Keratinocyte (primary cell): ENCODE measurements around the gene JADE2. TPM values are rescaled to one million over a fixed set of nuclear protein-coding genes. Genes with fewer than 3 reads are reported as not detected.

Experiments
- DNase-seq: peaks from one replicate; pipeline ENCODE4 v3.0.0-alpha.2; 2011; ENCODE audit warnings: low read depth, missing footprints, low spot score
- FAIRE-seq: peaks from 2 replicates; lab custom pipeline; 2011; peaks lifted over from hg19 to GRCh38; lab: Jason Lieb, UNC
- H2AFZ ChIP-seq: 2 replicates; pipeline ENCODE4 v1.6.0; 2012; ENCODE audit warnings: low read length, control low read depth, inconsistent platforms; ENCODE audit not compliant: control insufficient read depth
- H3K27ac ChIP-seq: 2 replicates; pipeline ENCODE4 v1.5.1; 2011; ENCODE audit warnings: low read length; ENCODE audit not compliant: control insufficient read depth, insufficient read depth
- H3K27me3 ChIP-seq: 3 replicates; pipeline ENCODE4 v1.6.0; 2011; ENCODE audit warnings: low read length; ENCODE audit not compliant: control insufficient read depth, insufficient read depth; ENCODE audit errors: extremely low read depth
- H3K36me3 ChIP-seq, 2 experiments: 2 replicates in 1 of 2; 3 replicates in 1 of 2; pipeline ENCODE4 v1.5.1; 2011; ENCODE audit warnings: low read length in 2 of 2, mild to moderate bottlenecking in 1 of 2; ENCODE audit not compliant: control insufficient read depth in 2 of 2, insufficient read depth in 2 of 2; ENCODE audit errors: extremely low read depth in 1 of 2
- H3K4me1 ChIP-seq: 3 replicates; pipeline ENCODE4 v1.5.1; 2011; ENCODE audit warnings: low read length; ENCODE audit not compliant: control insufficient read depth, insufficient read depth; ENCODE audit errors: extremely low read depth
- H3K4me2 ChIP-seq: 3 replicates; pipeline ENCODE4 v1.6.0; 2011; ENCODE audit warnings: low read depth, low read length; ENCODE audit not compliant: control insufficient read depth, insufficient read depth; ENCODE audit errors: extremely low read depth
- H3K4me3 ChIP-seq, 3 experiments: fragments of 200-600 bp in 1 of 3; sonication (generic) in 1 of 3; 2 replicates in 2 of 3; 3 replicates in 1 of 3; pipeline ENCODE4 v1.5.1; 2011 to 2016; ENCODE audit warnings: low read length in 3 of 3, mild to moderate bottlenecking in 3 of 3, control low read depth in 2 of 3, inconsistent platforms in 1 of 3, low read depth in 1 of 3, mixed read lengths in 1 of 3, mixed run types in 1 of 3, moderate library complexity in 1 of 3; ENCODE audit not compliant: control insufficient read depth in 2 of 3, insufficient read depth in 2 of 3; ENCODE audit errors: extremely low read depth in 1 of 3
- H3K79me2 ChIP-seq: 2 replicates; pipeline ENCODE4 v1.6.0; 2012; ENCODE audit warnings: low read length; ENCODE audit not compliant: control insufficient read depth, insufficient read depth
- H3K9ac ChIP-seq: 3 replicates; pipeline ENCODE4 v1.6.0; 2011; ENCODE audit warnings: low read length; ENCODE audit not compliant: control insufficient read depth, insufficient read depth; ENCODE audit errors: extremely low read depth
- H3K9me1 ChIP-seq: 3 replicates; pipeline ENCODE4 v1.6.0; 2011; ENCODE audit warnings: low read length; ENCODE audit not compliant: control insufficient read depth, insufficient read depth; ENCODE audit errors: extremely low read depth
- H3K9me3 ChIP-seq: 2 replicates; pipeline ENCODE4 v1.5.1; 2012; ENCODE audit warnings: low read depth, low read length; ENCODE audit not compliant: control insufficient read depth
- H4K20me1 ChIP-seq: 3 replicates; pipeline ENCODE4 v1.6.0; 2011; ENCODE audit warnings: low read length; ENCODE audit not compliant: control insufficient read depth, insufficient read depth; ENCODE audit errors: extremely low read depth
- CTCF ChIP-seq, 3 experiments: IDR thresholded peaks in 1 of 3; conservative IDR thresholded peaks in 1 of 3; optimal IDR thresholded peaks in 1 of 3; 2 replicates in 2 of 3; 3 replicates in 1 of 3; pipeline versions ENCODE3 to v1.5.1; 2011; ENCODE audit warnings: low read length in 3 of 3, mild to moderate bottlenecking in 3 of 3, moderate library complexity in 2 of 3, control low read depth in 1 of 3, inconsistent platforms in 1 of 3; ENCODE audit not compliant: insufficient read depth in 2 of 3; ENCODE audit errors: extremely low read depth in 1 of 3
- EZH2 ChIP-seq: IDR thresholded peaks from one replicate; pipeline ENCODE4 v1.6.1; 2012; ENCODE audit warnings: inconsistent platforms, mild to moderate bottlenecking, low read length, moderate library complexity
- dilution Hi-C: fragments of 300-500 bp; cut with MboI; formaldehyde crosslinking; loops from one replicate; pipeline ENCODE4 v1.7.0; 2020; ENCODE audit warnings: low sequenced_read_pairs; ENCODE audit not compliant: extremely low pct_ligation_motif_present
- polyA plus RNA-seq, 5 experiments: library from polyadenylated mRNA; depleted of rRNA in 3 of 5; stranded (reverse) in 3 of 5; stranded (forward) in 1 of 5; unstranded in 1 of 5; fragments of >200 nt; gene quantifications; 1 replicate in 1 of 5; 2 replicates in 3 of 5; 3 replicates in 1 of 5; pipeline versions ENCODE4 v1.2.1 to v1.2.3, GENCODE V29; 2011 to 2012; ENCODE audit warnings: missing spikeins in 2 of 5, low read depth in 1 of 5, low replicate concordance in 1 of 5

JADE2 gene
- polyA plus RNA-seq, 1 donor (not counting 4 experiments of a cell fraction or from before 2014, with no cell fraction given), result 11.1 TPM

- Histone ChIP-seq H3K4me1 (peaks cover 8% of the 10 kb centered on the region), H2AFZ (no peak overlapping the region), H3K36me3 (peaks cover 6 to 39% of the 10 kb centered on the region in 2 experiments), H3K9me3 (no peaks in the 10 kb centered on the region), H3K79me2 (no peaks in the 10 kb centered on the region), H3K9ac (no peak overlapping the region), H3K27me3 (no peaks in the 10 kb centered on the region), H3K9me1 (peaks cover 4% of the 10 kb centered on the region), H3K27ac (no peak overlapping the region), H4K20me1 (peaks cover 4% of the 10 kb centered on the region), H3K4me2 (no peak overlapping the region), H3K4me3 (no peak overlapping the region)
- DNase-seq (no peak), FAIRE-seq (no peak)
- TF ChIP-seq EZH2, result no peak
- TF ChIP-seq CTCF (optimal IDR thresholded peaks at IDR 0.05 in 1 of 3, IDR thresholded peaks at IDR 0.05 in 1 of 3, conservative IDR thresholded peaks at IDR 0.05 in 1 of 3; ENCODE audit: extremely low read depth in 1 of 3, insufficient read depth in 2 of 3, low read length in 3 of 3), result no peak
- dilution Hi-C loops, result no loop called here
Measured at GRCh38 chr5:134543820-134544614, 18.5 kb downstream of the JADE2 start.

GRCh38 chr5:134545070-134545868 lies 19.8 kb downstream of the JADE2 start:
- Histone ChIP-seq H3K4me2 (no peak overlapping the region), H3K79me2 (no peaks in the 10 kb centered on the region), H3K4me3 (no peak overlapping the region), H3K36me3 (peaks cover 3 to 29% of the 10 kb centered on the region in 2 experiments), H3K27ac (no peak overlapping the region), H2AFZ (no peak overlapping the region), H4K20me1 (peaks cover 4% of the 10 kb centered on the region), H3K4me1 (peaks cover 13% of the 10 kb centered on the region), H3K9me3 (no peaks in the 10 kb centered on the region), H3K27me3 (no peaks in the 10 kb centered on the region), H3K9me1 (peaks cover 4% of the 10 kb centered on the region), H3K9ac (no peak overlapping the region)
- dilution Hi-C loops, result no loop called here
- DNase-seq (no peak), FAIRE-seq (no peak)
- TF ChIP-seq EZH2 (no peak), CTCF (optimal IDR thresholded peaks at IDR 0.05 in 1 of 3, IDR thresholded peaks at IDR 0.05 in 1 of 3, conservative IDR thresholded peaks at IDR 0.05 in 1 of 3; ENCODE audit: extremely low read depth in 1 of 3, insufficient read depth in 2 of 3, low read length in 3 of 3) (no peak)
